Body of pancreas (tissue), 4 donors: ENCODE results near the gene GNE.

Source experiments
- POLR2A ChIP-seq, 3 donors: fragments of 450-650 bp; IDR thresholded peaks; one replicate each; pipeline ENCODE4 v1.6.1; 2016; ENCODE audit warnings: antibody characterized with exemption in 3 of 3, mild to moderate bottlenecking in 2 of 3
- TF ChIP-seq, protein P1 (sequence below), 7 experiments: fragments of 450-650 bp in 4 of 7; fragments of 200-600 bp in 3 of 7; sonication (generic) in 3 of 7; IDR thresholded peaks; one replicate each; pipeline ENCODE4 v1.5.1; 2016 to 2019; ENCODE audit warnings: antibody characterized with exemption in 7 of 7

DNA sequence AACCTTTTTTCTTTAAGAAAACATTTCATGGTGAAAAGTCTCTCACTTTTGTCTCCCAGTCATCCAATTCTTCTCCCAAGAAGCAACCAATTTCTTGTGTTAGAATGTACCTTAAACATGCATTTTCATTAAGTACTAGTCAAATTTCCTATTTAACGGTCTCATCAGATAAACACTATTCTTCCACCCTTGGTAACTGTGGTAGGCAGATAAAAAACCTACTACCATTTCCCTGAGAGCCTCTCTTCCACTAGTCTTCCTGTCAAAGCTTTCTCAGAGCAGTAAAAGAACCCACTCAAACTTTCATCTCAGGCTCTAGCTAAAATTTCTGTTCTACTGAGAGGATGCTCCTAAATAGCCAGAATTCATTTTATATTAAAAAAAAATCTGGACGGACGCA lies 10.9 kb downstream of the GNE start:
- TF ChIP-seq, protein P1, sequence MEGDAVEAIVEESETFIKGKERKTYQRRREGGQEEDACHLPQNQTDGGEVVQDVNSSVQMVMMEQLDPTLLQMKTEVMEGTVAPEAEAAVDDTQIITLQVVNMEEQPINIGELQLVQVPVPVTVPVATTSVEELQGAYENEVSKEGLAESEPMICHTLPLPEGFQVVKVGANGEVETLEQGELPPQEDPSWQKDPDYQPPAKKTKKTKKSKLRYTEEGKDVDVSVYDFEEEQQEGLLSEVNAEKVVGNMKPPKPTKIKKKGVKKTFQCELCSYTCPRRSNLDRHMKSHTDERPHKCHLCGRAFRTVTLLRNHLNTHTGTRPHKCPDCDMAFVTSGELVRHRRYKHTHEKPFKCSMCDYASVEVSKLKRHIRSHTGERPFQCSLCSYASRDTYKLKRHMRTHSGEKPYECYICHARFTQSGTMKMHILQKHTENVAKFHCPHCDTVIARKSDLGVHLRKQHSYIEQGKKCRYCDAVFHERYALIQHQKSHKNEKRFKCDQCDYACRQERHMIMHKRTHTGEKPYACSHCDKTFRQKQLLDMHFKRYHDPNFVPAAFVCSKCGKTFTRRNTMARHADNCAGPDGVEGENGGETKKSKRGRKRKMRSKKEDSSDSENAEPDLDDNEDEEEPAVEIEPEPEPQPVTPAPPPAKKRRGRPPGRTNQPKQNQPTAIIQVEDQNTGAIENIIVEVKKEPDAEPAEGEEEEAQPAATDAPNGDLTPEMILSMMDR (IDR thresholded peaks at IDR 0.05) = no peak
- no peak for TF ChIP-seq POLR2A (IDR thresholded peaks at IDR 0.05)
